Tibial nerve (tissue), 4 donors: ENCODE results near the gene AGBL1. TPM values are rescaled to one million over a fixed set of nuclear protein-coding genes. Genes with fewer than 3 reads are reported as not detected.

Experiments used
- DNase-seq, 2 donors: peaks; one replicate each; pipeline ENCODE4 v3.0.0-alpha.2; 2019; ENCODE audit warnings: low spot score in 2 of 2
- H3K27ac ChIP-seq, 4 donors: fragments of 200-600 bp; sonication (generic) in 3 of 4; one replicate each; pipeline ENCODE4 v1.5.1; 2017 to 2019; ENCODE audit warnings: mild to moderate bottlenecking in 1 of 4
- H3K27me3 ChIP-seq, 2 donors: fragments of 200-600 bp; sonication (generic) in 1 of 2; one replicate each; pipeline versions ENCODE4 v1.5.1 to v1.6.0; 2017 to 2019
- H3K36me3 ChIP-seq, 3 donors: fragments of 200-600 bp; sonication (generic); one replicate each; pipeline ENCODE4 v1.5.1; 2018 to 2019
- H3K4me1 ChIP-seq, 4 donors: fragments of 200-600 bp; sonication (generic) in 3 of 4; one replicate each; pipeline ENCODE4 v1.5.1; 2017 to 2019
- H3K4me3 ChIP-seq, 4 donors: fragments of 200-600 bp; sonication (generic) in 3 of 4; one replicate each; pipeline ENCODE4 v1.5.1; 2017 to 2019; ENCODE audit warnings: mild to moderate bottlenecking in 1 of 4, moderate library complexity in 1 of 4
- H3K9me3 ChIP-seq, 4 donors: fragments of 200-600 bp; sonication (generic) in 3 of 4; one replicate each; pipeline ENCODE4 v1.5.1; 2017 to 2019
- EP300 ChIP-seq, 2 donors: sonication (generic); formaldehyde crosslinking; IDR thresholded peaks; one replicate each; pipeline ENCODE4 v1.6.1; 2017; ENCODE audit warnings: antibody characterized with exemption in 2 of 2, mild to moderate bottlenecking in 1 of 2
- POLR2A ChIP-seq, 2 donors: fragments of 450-650 bp; IDR thresholded peaks; one replicate each; pipeline ENCODE4 v1.6.1; 2017; ENCODE audit warnings: antibody characterized with exemption in 2 of 2, mild to moderate bottlenecking in 2 of 2, moderate library complexity in 2 of 2
- WGBS, 2 donors: methylation state at CpG; one replicate each; pipeline ENCODE4 v1.1.5; 2018; 5-methylcytosine and 5-hydroxymethylcytosine counted together
- total RNA-seq, 4 donors: library from RNA; depleted of rRNA; stranded (reverse); fragments of >200 nt; gene quantifications; one replicate each; pipeline ENCODE4 v1.1.0, GENCODE V29; 2016
- TF ChIP-seq, protein P1 (sequence below), 5 experiments: fragments of 200-600 bp in 3 of 5; fragments of 450-650 bp in 2 of 5; sonication (generic) in 3 of 5; IDR thresholded peaks; one replicate each; pipeline ENCODE4 v1.5.1; 2016 to 2019; ENCODE audit warnings: antibody characterized with exemption in 5 of 5, mild to moderate bottlenecking in 3 of 5, moderate library complexity in 2 of 5

The AGBL1 gene
- total RNA-seq, 4 donors from 2014 or later: under 0.01 to 1.2 (median 0.21) TPM; not detected in 1

DNA sequence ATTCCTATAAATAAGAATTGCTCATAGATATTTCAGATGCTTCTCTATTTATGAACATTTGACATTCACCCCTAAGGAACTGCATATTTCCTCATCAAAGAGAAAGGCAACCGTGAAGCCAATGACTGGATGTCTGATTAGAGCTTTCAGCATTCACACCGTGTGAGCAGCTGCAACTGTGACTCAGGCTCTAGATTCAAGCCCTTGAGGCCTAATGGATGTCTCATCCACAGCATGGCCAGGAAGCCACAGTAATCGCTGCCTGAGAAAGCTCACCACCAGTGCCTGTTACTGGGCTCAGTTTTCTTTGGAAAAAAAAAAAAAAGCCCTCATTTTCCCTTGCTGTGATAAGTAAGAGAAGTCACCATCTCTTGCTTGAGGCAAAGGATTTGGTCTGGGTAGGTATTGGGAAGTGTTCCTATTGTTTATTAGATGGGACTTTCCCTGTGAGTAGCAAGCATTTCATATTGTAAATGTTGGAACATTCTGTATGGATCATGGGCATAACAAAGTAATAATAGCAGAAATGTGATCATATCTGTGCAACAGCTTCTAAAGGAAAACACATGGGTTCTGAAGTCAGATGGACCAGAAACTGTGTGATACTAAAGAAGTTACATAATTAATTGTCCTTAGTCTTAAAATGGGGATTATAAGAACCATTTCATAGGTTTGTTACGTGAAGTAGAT lies 783.7 kb downstream of the AGBL1 start:
- no peaks in the 10 kb centered on the region for H3K9me3 ChIP-seq
- 59 to 66% methylated on average over 4 of the region's 4 CpGs for WGBS, 2 donors
- H3K4me3 ChIP-seq: no peak overlapping the region
- H3K27ac ChIP-seq: no peak overlapping the region
- TF ChIP-seq POLR2A (IDR thresholded peaks at IDR 0.05): no peak
- TF ChIP-seq, protein P1, sequence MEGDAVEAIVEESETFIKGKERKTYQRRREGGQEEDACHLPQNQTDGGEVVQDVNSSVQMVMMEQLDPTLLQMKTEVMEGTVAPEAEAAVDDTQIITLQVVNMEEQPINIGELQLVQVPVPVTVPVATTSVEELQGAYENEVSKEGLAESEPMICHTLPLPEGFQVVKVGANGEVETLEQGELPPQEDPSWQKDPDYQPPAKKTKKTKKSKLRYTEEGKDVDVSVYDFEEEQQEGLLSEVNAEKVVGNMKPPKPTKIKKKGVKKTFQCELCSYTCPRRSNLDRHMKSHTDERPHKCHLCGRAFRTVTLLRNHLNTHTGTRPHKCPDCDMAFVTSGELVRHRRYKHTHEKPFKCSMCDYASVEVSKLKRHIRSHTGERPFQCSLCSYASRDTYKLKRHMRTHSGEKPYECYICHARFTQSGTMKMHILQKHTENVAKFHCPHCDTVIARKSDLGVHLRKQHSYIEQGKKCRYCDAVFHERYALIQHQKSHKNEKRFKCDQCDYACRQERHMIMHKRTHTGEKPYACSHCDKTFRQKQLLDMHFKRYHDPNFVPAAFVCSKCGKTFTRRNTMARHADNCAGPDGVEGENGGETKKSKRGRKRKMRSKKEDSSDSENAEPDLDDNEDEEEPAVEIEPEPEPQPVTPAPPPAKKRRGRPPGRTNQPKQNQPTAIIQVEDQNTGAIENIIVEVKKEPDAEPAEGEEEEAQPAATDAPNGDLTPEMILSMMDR (IDR thresholded peaks at IDR 0.05): no peak
- no peak for TF ChIP-seq EP300 (IDR thresholded peaks at IDR 0.05)
- no peaks in the 10 kb centered on the region for H3K4me1 ChIP-seq
- no peaks in the 10 kb centered on the region for H3K27me3 ChIP-seq
- no peak for DNase-seq
- H3K36me3 ChIP-seq: no peaks in the 10 kb centered on the region

DNA sequence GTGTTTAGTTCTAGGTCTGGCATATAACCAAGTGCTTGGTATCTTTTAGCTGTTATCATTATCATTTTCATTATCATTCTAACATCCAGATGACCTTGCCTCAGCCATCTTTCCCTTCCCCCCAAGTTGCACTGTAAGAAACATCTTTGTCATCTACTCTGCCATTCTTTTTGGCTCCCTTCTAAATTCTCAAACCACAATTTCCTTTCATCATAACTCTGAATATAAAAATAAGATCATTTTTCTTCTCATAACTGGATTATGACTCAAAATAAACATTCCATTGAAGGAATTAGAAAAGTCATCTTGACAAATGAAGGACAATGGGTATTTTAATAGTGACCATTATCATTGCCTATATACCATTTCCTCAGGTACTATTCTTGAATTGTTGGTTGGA lies 786.2 kb downstream of the AGBL1 start:
- no peak overlapping the region for H3K27ac ChIP-seq
- no peak for DNase-seq
- TF ChIP-seq, protein P1 (IDR thresholded peaks at IDR 0.05): no peak
- TF ChIP-seq EP300 (IDR thresholded peaks at IDR 0.05) (no peak), POLR2A (IDR thresholded peaks at IDR 0.05) (no peak)
- no peaks in the 10 kb centered on the region for H3K36me3 ChIP-seq
- no peak overlapping the region for H3K4me3 ChIP-seq
- no peaks in the 10 kb centered on the region for H3K4me1 ChIP-seq
- no peaks in the 10 kb centered on the region for H3K27me3 ChIP-seq
- H3K9me3 ChIP-seq: no peaks in the 10 kb centered on the region

DNA sequence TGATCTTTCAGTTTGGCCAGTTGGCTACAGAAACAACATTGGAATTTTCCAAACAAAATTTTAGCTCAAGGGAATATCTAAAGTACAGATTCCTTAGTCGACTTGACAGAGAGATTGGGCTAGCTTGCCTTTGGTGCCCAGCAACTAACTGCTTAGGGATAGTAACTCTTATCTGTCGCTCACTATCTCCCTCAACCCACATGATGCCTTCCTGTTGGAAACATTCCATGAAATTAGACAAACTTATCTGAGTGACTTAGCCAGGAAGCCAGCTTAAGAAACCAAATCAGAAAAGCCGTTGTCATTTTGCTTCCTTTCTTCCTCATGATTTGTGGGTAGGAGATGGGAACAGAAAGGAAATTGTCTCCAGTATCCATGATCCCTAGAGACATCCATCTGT lies 791.2 kb downstream of the AGBL1 start:
- DNase-seq: no peak
- no peak for TF ChIP-seq POLR2A (IDR thresholded peaks at IDR 0.05)
- TF ChIP-seq, protein P1 (IDR thresholded peaks at IDR 0.05): no peak
- no peak for TF ChIP-seq EP300 (IDR thresholded peaks at IDR 0.05)
- H3K36me3 ChIP-seq: no peaks in the 10 kb centered on the region
- no peak overlapping the region for H3K27ac ChIP-seq
- H3K4me1 ChIP-seq: no peaks in the 10 kb centered on the region
- H3K4me3 ChIP-seq: no peak overlapping the region
- 71 to 74% methylated on average over 3 of the region's 3 CpGs for WGBS, 2 donors
- no peaks in the 10 kb centered on the region for H3K9me3 ChIP-seq
- H3K27me3 ChIP-seq: no peaks in the 10 kb centered on the region

DNA sequence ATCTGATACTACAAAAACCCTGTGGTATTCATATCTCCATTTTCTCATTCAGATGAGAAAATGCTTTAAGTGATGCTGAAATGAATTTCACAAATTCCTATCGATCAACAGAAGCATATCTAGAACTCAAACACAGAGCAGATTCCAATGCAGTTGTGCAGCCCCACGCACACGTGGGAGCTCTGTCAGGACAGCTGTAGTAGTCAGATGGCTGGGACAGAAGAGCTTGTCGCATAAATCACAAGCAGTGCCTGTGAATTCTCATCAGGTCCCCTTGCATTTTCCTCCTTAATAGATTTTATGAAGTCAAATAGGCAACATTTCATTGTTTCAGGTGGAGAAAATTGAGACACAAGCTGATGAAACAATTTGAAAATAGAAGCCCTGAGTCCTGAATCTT lies 792.3 kb downstream of the AGBL1 start:
- no peak for DNase-seq
- no peaks in the 10 kb centered on the region for H3K27me3 ChIP-seq
- 86% methylated on average over 4 of the region's 4 CpGs for WGBS, 2 donors
- no peak overlapping the region for H3K27ac ChIP-seq
- no peaks in the 10 kb centered on the region for H3K36me3 ChIP-seq
- no peak overlapping the region for H3K4me3 ChIP-seq
- H3K9me3 ChIP-seq: no peaks in the 10 kb centered on the region
- no peaks in the 10 kb centered on the region for H3K4me1 ChIP-seq
- TF ChIP-seq, protein P1 (IDR thresholded peaks at IDR 0.05): no peak
- TF ChIP-seq EP300 (IDR thresholded peaks at IDR 0.05) (no peak), POLR2A (IDR thresholded peaks at IDR 0.05) (no peak)

DNA sequence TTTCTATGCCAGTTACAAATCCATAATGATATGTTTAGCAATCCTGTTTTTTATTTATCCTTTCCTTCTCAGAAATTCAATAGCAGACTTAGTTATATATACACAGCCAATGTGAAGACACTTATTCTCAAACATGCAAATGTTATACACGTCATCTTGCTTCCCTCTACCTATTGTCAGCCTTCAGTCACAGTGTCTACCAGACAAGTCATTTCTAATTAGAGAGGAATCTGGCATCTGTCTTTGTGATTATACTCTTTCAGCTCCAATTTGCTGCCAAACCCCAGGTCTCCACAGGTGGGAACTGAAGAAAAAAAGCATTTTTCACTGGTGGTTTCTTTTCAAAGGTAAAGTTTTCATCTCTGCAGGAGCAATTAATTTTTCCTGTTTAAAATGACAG lies 793.1 kb downstream of the AGBL1 start:
- WGBS, 2 donors: 81 to 87% methylated on average over 1 of the region's 1 CpG
- no peak for TF ChIP-seq EP300 (IDR thresholded peaks at IDR 0.05)

More for the DNA sequence above, 793.1 kb downstream of the AGBL1 start:
- no peak overlapping the region for H3K27ac ChIP-seq
- DNase-seq: no peak
- no peaks in the 10 kb centered on the region for H3K9me3 ChIP-seq
- H3K4me3 ChIP-seq: no peak overlapping the region
- no peaks in the 10 kb centered on the region for H3K4me1 ChIP-seq
- H3K27me3 ChIP-seq: no peaks in the 10 kb centered on the region
- no peaks in the 10 kb centered on the region for H3K36me3 ChIP-seq
